DND-41 (cell line): Measurements from ENCODE around the gene CCDC142.
"Not testable (repeated sequence)": the region's sequence is repeated elsewhere in the genome, so short reads cannot be mapped to it uniquely, and the experiment has no call there.

Experiments used
- ATAC-seq: fragments of 200-7000 bp; cut with Tn5 transposase; 3 replicates; pipeline ENCODE4 v1.9.1; 2021; ENCODE audit warnings: low read depth; ENCODE audit not compliant: insufficient read depth
- DNase-seq: peaks from one replicate; pipeline ENCODE4 v3.0.0-alpha.2; 2020
- H2AFZ ChIP-seq: 2 replicates; pipeline ENCODE4 v1.6.0; 2012; ENCODE audit warnings: low read depth, low read length
- H3K27ac ChIP-seq: 2 replicates; pipeline ENCODE4 v1.5.1; 2012; ENCODE audit warnings: low read length, inconsistent platforms
- H3K27me3 ChIP-seq: fragments of 200-600 bp; sonication (generic); 2 replicates; pipeline ENCODE4 v1.6.0; 2012; ENCODE audit warnings: low read length, mild to moderate bottlenecking, inconsistent platforms; ENCODE audit not compliant: insufficient read depth, poor library complexity
- H3K36me3 ChIP-seq: 2 replicates; pipeline ENCODE4 v1.5.1; 2012; ENCODE audit warnings: low read length, inconsistent platforms; ENCODE audit not compliant: insufficient read depth
- H3K4me1 ChIP-seq: 2 replicates; pipeline ENCODE4 v1.5.1; 2012; ENCODE audit warnings: mild to moderate bottlenecking, low read length; ENCODE audit not compliant: insufficient read depth
- H3K4me2 ChIP-seq: 2 replicates; pipeline ENCODE4 v1.6.0; 2012; ENCODE audit warnings: mild to moderate bottlenecking, moderate library complexity, low read length, inconsistent platforms; ENCODE audit not compliant: insufficient read depth
- H3K4me3 ChIP-seq, 2 experiments: fragments of 200-600 bp in 1 of 2; shearing (Covaris generic) in 1 of 2; 2 replicates each; pipeline ENCODE4 v1.5.1; 2012 to 2016; ENCODE audit warnings: inconsistent platforms in 2 of 2, low read length in 2 of 2, mild to moderate bottlenecking in 2 of 2, low read depth in 1 of 2, moderate library complexity in 1 of 2
- H3K79me2 ChIP-seq: 2 replicates; pipeline ENCODE4 v1.6.0; 2012; ENCODE audit warnings: low read length, inconsistent platforms; ENCODE audit not compliant: insufficient read depth
- H3K9ac ChIP-seq: 2 replicates; pipeline ENCODE4 v1.6.0; 2012; ENCODE audit warnings: low read depth, mild to moderate bottlenecking, inconsistent platforms, low read length, moderate library complexity
- H3K9me3 ChIP-seq: 2 replicates; pipeline ENCODE4 v1.5.1; 2012; ENCODE audit warnings: low read length, moderate library complexity, mild to moderate bottlenecking, inconsistent platforms; ENCODE audit not compliant: insufficient read depth, severe bottlenecking
- H4K20me1 ChIP-seq: 2 replicates; pipeline ENCODE4 v1.6.0; 2012; ENCODE audit warnings: low read length; ENCODE audit not compliant: insufficient read depth
- EZH2 ChIP-seq: IDR thresholded peaks from 3 replicates; pipeline ENCODE4 v1.6.1; 2012; ENCODE audit warnings: borderline replicate concordance, low read depth, mild to moderate bottlenecking, moderate library complexity, low read length, inconsistent platforms; ENCODE audit not compliant: severe bottlenecking
- TF ChIP-seq, protein P1 (sequence below): IDR thresholded peaks from 2 replicates; pipeline ENCODE4 v1.5.1; 2012; ENCODE audit warnings: borderline replicate concordance, low read length, moderate library complexity, mild to moderate bottlenecking; ENCODE audit not compliant: poor library complexity, severe bottlenecking; ENCODE audit errors: extremely low read depth

CCDC142 gene

DNA sequence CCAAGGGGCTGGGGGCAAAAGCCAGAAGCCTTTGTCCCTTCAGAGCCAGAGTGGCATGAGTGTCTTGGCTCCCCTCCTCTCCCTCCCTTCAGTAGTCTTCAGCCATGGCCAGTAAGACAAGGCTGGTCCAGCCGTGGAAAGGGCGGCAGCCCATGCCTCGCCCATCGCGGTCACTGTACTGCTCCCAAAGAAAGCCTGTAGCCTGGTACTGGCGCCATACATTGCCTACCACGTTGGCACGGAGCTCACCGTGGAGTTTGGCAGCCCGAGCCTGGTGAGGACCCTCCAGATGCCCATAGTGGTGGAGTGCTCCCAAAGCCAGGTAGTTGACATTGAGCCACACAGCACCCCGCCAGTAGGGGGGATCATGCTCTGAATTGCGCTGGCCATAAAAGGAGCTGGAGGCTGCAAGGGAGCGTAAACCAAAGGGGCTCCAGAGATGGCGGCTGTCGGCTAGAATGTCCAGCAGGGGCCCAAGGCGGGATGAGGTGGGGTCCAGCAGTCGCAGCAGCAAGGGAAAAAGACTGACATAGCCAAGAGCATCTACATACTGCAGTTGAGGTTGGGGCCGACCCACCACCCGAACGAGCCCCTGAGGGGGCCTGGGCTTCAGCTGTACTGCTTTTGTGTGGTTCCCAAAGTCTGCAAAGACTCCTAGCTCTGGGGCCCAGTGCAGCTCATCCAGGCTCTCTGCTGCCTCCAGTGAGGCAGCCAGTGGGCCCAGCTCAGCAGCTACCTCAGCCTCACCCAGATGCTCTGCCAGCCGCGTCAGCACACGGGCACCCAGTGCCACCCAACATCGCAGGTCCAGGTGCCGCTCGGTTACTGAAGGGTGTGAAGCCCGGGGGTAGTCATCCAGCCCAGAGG is 21.4 kb downstream of the CCDC142 start:
- TF ChIP-seq EZH2: no peak
- TF ChIP-seq, protein P1, sequence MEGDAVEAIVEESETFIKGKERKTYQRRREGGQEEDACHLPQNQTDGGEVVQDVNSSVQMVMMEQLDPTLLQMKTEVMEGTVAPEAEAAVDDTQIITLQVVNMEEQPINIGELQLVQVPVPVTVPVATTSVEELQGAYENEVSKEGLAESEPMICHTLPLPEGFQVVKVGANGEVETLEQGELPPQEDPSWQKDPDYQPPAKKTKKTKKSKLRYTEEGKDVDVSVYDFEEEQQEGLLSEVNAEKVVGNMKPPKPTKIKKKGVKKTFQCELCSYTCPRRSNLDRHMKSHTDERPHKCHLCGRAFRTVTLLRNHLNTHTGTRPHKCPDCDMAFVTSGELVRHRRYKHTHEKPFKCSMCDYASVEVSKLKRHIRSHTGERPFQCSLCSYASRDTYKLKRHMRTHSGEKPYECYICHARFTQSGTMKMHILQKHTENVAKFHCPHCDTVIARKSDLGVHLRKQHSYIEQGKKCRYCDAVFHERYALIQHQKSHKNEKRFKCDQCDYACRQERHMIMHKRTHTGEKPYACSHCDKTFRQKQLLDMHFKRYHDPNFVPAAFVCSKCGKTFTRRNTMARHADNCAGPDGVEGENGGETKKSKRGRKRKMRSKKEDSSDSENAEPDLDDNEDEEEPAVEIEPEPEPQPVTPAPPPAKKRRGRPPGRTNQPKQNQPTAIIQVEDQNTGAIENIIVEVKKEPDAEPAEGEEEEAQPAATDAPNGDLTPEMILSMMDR: peak; percentile 54
- Histone ChIP-seq H3K27me3 (no peaks in the 10 kb centered on the region), H3K79me2 (peaks cover 51% of the 10 kb centered on the region), H3K4me1 (peaks cover 49% of the 10 kb centered on the region), H2AFZ (no peak overlapping the region), H3K36me3 (peaks cover 29% of the 10 kb centered on the region), H3K9me3 (no peaks in the 10 kb centered on the region), H3K27ac (no peak overlapping the region), H3K9ac (no peak overlapping the region), H4K20me1 (peaks cover 4% of the 10 kb centered on the region), H3K4me3 (no peak overlapping the region), H3K4me2 (no peak overlapping the region)
- ATAC-seq (no peak), DNase-seq (peak; percentile 40)

DNA sequence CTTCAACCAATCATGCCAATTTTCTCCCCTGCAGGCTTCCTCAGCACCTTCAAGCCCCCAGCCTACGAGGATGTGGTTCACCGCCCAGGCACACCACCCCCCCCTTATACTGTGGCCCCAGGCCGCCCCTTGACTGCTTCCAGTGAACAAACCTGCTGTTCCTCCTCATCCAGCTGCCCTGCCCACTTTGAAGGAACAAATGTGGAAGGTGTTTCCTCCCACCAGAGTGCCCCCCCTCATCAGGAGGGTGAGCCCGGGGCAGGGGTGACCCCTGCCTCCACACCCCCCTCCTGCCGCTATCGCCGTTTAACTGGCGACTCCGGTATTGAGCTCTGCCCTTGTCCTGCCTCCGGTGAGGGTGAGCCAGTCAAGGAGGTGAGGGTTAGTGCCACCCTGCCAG is 22.6 kb downstream of the CCDC142 start:
- not testable (repeated sequence) for H2AFZ ChIP-seq, H3K27me3 ChIP-seq, H3K9ac ChIP-seq, ATAC-seq, H3K27ac ChIP-seq, DNase-seq, H3K4me3 ChIP-seq, H3K9me3 ChIP-seq, H4K20me1 ChIP-seq
- Histone ChIP-seq H3K79me2 (peaks cover 54% of the 10 kb centered on the region), H3K4me1 (peaks cover 55% of the 10 kb centered on the region), H3K36me3 (peaks cover 33% of the 10 kb centered on the region), H3K4me2 (peak overlapping the region; percentile 97; the same call in 1 of the 2 replicates)

DNA sequence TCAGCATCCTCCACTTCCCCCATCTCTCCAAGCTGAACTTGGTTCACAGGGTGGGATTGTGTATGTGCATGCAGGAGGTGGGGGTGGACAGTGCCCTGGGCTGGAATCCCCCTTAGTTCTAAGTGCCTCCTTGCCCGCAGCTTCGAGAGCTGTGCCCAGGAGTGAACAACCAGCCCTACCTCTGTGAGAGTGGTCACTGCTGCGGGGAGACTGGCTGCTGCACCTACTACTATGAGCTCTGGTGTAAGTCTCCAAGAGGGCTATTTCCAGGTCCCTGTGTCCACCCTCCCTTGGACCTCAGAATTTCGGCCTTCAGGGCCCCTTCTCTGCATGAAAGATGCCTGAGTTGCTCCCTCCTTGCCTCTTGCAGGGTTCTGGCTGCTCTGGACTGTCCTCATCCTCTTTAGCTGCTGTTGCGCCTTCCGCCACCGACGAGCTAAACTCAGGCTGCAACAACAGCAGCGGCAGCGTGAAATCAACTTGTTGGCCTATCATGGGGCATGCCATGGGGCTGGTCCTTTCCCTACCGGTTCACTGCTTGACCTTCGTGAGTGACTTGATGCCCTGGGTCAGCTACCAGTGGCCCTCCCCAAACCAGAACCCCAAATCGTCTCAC is 23.2 kb downstream of the CCDC142 start:
- peak overlapping the region; percentile 86 for H3K9ac ChIP-seq
- H2AFZ ChIP-seq, H4K20me1 ChIP-seq, H3K9me3 ChIP-seq, ATAC-seq, DNase-seq, H3K27me3 ChIP-seq: not testable (repeated sequence)
- peaks cover 51% of the 10 kb centered on the region for H3K79me2 ChIP-seq
- H3K4me2 ChIP-seq: peak overlapping the region; percentile 97
- H3K4me3 ChIP-seq: peak overlapping the region in 1 of 2 experiments; percentile 77; a peak in 2 of 4 replicates
- H3K4me1 ChIP-seq: peaks cover 58% of the 10 kb centered on the region
- H3K27ac ChIP-seq: peak overlapping the region; percentile 48
- H3K36me3 ChIP-seq: peaks cover 33% of the 10 kb centered on the region

DNA sequence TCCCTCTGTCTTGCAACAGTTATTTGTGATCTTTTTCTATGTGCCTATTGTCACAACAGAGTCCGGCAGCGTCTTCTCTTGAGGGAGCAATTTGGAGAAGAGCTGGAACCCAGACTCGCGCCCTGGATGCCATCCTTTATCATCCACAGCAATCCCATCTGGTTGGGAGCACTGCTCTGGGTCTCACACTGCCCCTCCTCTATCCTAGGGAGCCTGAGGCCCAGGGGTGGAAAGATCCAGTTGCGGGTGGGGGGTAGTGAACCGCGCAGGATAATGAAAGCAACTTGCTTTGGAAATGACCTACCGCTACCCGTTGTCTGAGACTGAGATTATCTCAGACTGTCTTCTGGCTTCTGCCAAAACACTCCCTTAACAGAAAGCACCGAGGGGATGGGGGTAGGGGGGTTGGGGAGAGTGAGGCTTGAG is 23.8 kb downstream of the CCDC142 start:
- H3K9ac ChIP-seq: peak overlapping the region; percentile 86
- peak overlapping the region; percentile 72 for H2AFZ ChIP-seq
- H3K36me3 ChIP-seq: peaks cover 33% of the 10 kb centered on the region
- H3K79me2 ChIP-seq: peaks cover 44% of the 10 kb centered on the region
- H4K20me1 ChIP-seq: peaks cover 4% of the 10 kb centered on the region
- H3K4me1 ChIP-seq: peaks cover 57% of the 10 kb centered on the region
- no peak for TF ChIP-seq EZH2
- TF ChIP-seq, protein P1: no peak
- DNase-seq (no peak), ATAC-seq (no peak)
- H3K27ac ChIP-seq: peak overlapping the region; percentile 88
- H3K27me3 ChIP-seq: no peaks in the 10 kb centered on the region
- peak overlapping the region; percentile 97 for H3K4me2 ChIP-seq
- no peaks in the 10 kb centered on the region for H3K9me3 ChIP-seq
- peak overlapping the region; percentile 77 to 94 for H3K4me3 ChIP-seq
